ENCODE results near the gene ZNF664. TPM values are rescaled to one million over a fixed set of nuclear protein-coding genes. Genes with fewer than 3 reads are reported as not detected.

Gene ZNF664
- total and polyA plus RNA-seq, 9 of the 15 experiments (the other 6 are each of a cell fraction or from before 2014, with no cell fraction given): 3.3 to 101 (median 63.6) TPM

- H3K9me1 ChIP-seq (ENCODE audit: control insufficient read depth, insufficient read depth, low read length): peaks cover 2% of the 10 kb centered on the region
- intact Hi-C loops (cut with micrococcal nuclease): no loop called here
- H4K20me1 ChIP-seq (replicated peaks; ENCODE audit: control insufficient read depth, insufficient read depth, low read length): no peaks in the 10 kb centered on the region
- H3K9ac ChIP-seq (ENCODE audit: insufficient read depth in 1 of 2, low read depth in 2 of 2, low read length in 2 of 2): peak overlapping the region; percentile 67 to 94
- ATAC-seq (peak; percentile 50), FAIRE-seq (no peak), DNase-seq (ENCODE audit: extremely low read depth in 1 of 4, low spot score in 3 of 4) (peak in 2 of 4 experiments; percentile 25 to 66)
- 1% methylated on average over 38 of the region's 69 CpGs for WGBS (ENCODE audit: insufficient coverage, low coverage, missing lambda C conversion rate)
- H3K4me3 ChIP-seq: peak overlapping the region; percentile 80
- in situ Hi-C loops (cut with MboI): no loop called here
- H3K9me3 ChIP-seq (replicated peaks; ENCODE audit: control insufficient read depth, insufficient read depth, low read depth, low read length): no peaks in the 10 kb centered on the region
- peaks cover 42% of the 10 kb centered on the region for H3K79me2 ChIP-seq (ENCODE audit: control insufficient read depth, insufficient read depth, low read length)
- H3K4me2 ChIP-seq (ENCODE audit: insufficient read depth, low read length): peak overlapping the region; percentile 73
- peak overlapping the region; percentile 61 for H3K27ac ChIP-seq (ENCODE audit: extremely low read depth, low read depth, low read length)
- H3K4me1 ChIP-seq (replicated peaks in 1 of 2; ENCODE audit: control insufficient read depth in 2 of 2, insufficient read depth in 2 of 2, low read length in 2 of 2): peaks cover 12 to 16% of the 10 kb centered on the region in 2 experiments; a peak in 3 of 5 replicates
- BruUV-seq (replicated peaks): no TSS peak
- ChIA-PET CTCF (ENCODE audit: low intra/inter-chr PET ratio) (no interaction called here), POLR2A (interaction anchor here (0.7 to 1.1 kb wide), 3 partner anchors 11 to 749 kb away, joined by 3 to 6 read pairs (median 4); no protein-coding TSS in a partner anchor)
- no peaks in the 10 kb centered on the region for H3K27me3 ChIP-seq (ENCODE audit: control insufficient read depth in 2 of 2, insufficient read depth in 2 of 2, low read length in 2 of 2)
- H3K36me3 ChIP-seq (ENCODE audit: control insufficient read depth, insufficient read depth, low read length): peaks cover 28% of the 10 kb centered on the region; the same call in 2 of the 3 replicates
- peak overlapping the region; percentile 72 for H2AFZ ChIP-seq (ENCODE audit: low read depth, low read length)
- peak; percentile 44; the same call in 1 of the 2 replicates for TF ChIP-seq SPI1 (IDR thresholded peaks at IDR 0.05; ENCODE audit: borderline replicate concordance, low read depth, low read length)
- TF ChIP-seq TOE1 (IDR thresholded peaks at IDR 0.05; ENCODE audit: borderline replicate concordance): 0 out of 2 replicates have a peak, but pooled peaks have one; percentile 26
- no peak for TF ChIP-seq TOE1 (CRISPR knock-in tag; IDR thresholded peaks at IDR 0.05; ENCODE audit: borderline replicate concordance, low read depth)
- TF ChIP-seq TRIM28 (IDR thresholded peaks at IDR 0.05): no peak
- peak; percentile 59 for TF ChIP-seq EGR1 (conservative IDR thresholded peaks at IDR 0.05)
- peak; percentile 30 for TF ChIP-seq PCBP1 (IDR thresholded peaks at IDR 0.05; ENCODE audit: low read depth, low read length, poor library complexity, severe bottlenecking)
- no peak for TF ChIP-seq ELF4 (CRISPR knock-in tag; IDR thresholded peaks at IDR 0.05)
- TF ChIP-seq CTCF (IDR thresholded peaks at IDR 0.05 in 2 of 3, conservative IDR thresholded peaks at IDR 0.05 in 1 of 3; ENCODE audit: insufficient read depth in 2 of 3, low read depth in 1 of 3, low read length in 3 of 3): 0 out of 6 replicates have a peak, but pooled peaks of 1 of the 3 experiments have one; percentile 5
- TF ChIP-seq, protein P1, sequence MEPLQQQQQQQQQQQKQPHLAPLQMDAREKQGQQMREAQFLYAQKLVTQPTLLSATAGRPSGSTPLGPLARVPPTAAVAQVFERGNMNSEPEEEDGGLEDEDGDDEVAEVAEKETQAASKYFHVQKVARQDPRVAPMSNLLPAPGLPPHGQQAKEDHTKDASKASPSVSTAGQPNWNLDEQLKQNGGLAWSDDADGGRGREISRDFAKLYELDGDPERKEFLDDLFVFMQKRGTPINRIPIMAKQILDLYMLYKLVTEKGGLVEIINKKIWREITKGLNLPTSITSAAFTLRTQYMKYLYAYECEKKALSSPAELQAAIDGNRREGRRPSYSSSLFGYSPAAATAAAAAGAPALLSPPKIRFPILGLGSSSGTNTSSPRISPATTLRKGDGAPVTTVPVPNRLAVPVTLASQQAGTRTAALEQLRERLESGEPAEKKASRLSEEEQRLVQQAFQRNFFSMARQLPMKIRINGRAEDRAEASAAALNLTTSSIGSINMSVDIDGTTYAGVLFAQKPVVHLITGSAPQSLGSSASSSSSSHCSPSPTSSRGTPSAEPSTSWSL (CRISPR knock-in tag; IDR thresholded peaks at IDR 0.05; ENCODE audit: borderline replicate concordance): no peak
- TF ChIP-seq HMGN3 (IDR thresholded peaks at IDR 0.05; ENCODE audit: borderline replicate concordance, extremely low read depth, insufficient read length, low read depth, low read length): peak; percentile 44
- TF ChIP-seq E4F1 (CRISPR knock-in tag; IDR thresholded peaks at IDR 0.05; ENCODE audit: borderline replicate concordance): no peak
- no peak for TF ChIP-seq POLR3A (IDR thresholded peaks at IDR 0.05; ENCODE audit: borderline replicate concordance, extremely low read depth, insufficient read depth, insufficient read length)
- 0 out of 2 replicates have a peak, but pooled peaks have one; percentile 51 for TF ChIP-seq RB1 (IDR thresholded peaks at IDR 0.05; ENCODE audit: low read depth)
- TF ChIP-seq CTBP1 (IDR thresholded peaks at IDR 0.05; ENCODE audit: borderline replicate concordance): peak; percentile 77
- no peak for TF ChIP-seq MCM5 (IDR thresholded peaks at IDR 0.05; ENCODE audit: low read depth)
Measured at GRCh38 chr12:123973552-123974341, 732 bp downstream of the ZNF664 start.
